HFFc6 (cell line): ENCODE results near the gene FAM162A. TPM values are rescaled to one million over a fixed set of nuclear protein-coding genes. Genes with fewer than 3 reads are reported as not detected.

Experiments
- DNase-seq: peaks from one replicate; pipeline ENCODE4 v3.0.0-alpha.2; 2018
- H3K27ac Mint-ChIP-seq: 2 replicates; pipeline ENCODE4 v1.8.0; 2020; ENCODE audit warnings: mild to moderate bottlenecking, mixed read lengths
- H3K27me3 Mint-ChIP-seq: 2 replicates; pipeline ENCODE4 v1.8.0; 2021; ENCODE audit warnings: mild to moderate bottlenecking, moderate library complexity, mixed read lengths; ENCODE audit not compliant: insufficient read depth
- H3K36me3 Mint-ChIP-seq: 2 replicates; pipeline ENCODE4 v1.8.0; 2021; ENCODE audit warnings: low read depth, mixed read lengths
- H3K4me1 Mint-ChIP-seq: 2 replicates; pipeline ENCODE4 v1.8.0; 2020; ENCODE audit warnings: low read depth, mixed read lengths
- H3K4me3 Mint-ChIP-seq: 2 replicates; pipeline ENCODE4 v1.8.0; 2020; ENCODE audit warnings: mild to moderate bottlenecking, moderate library complexity, mixed read lengths
- H3K9me3 Mint-ChIP-seq: 2 replicates; pipeline ENCODE4 v1.8.0; 2020; ENCODE audit warnings: mild to moderate bottlenecking, mixed read lengths
- long read RNA-seq: library from polyadenylated mRNA; unstranded; transcript quantifications from one replicate; pipeline ENCODE4 v2.0.0, GENCODE V29; 2019
- total RNA-seq, 6 experiments: library from RNA; stranded (reverse); fragmentation: NEBNext Ultra II Directional; extraction: Animal tissue kit (Norgen Biotek cat#: 25700); gene quantifications; 2 replicates in 1 of 6; 3 replicates in 5 of 6; pipeline ENCODE4 v1.2.3, GENCODE V29; 2021
- TF ChIP-seq, protein P1 (sequence below): fragments of 200-600 bp; sonication (generic); IDR thresholded peaks from 2 replicates; pipeline ENCODE4 v1.5.0; 2021; ENCODE audit warnings: antibody characterized with exemption, mild to moderate bottlenecking

FAM162A gene, protein sequence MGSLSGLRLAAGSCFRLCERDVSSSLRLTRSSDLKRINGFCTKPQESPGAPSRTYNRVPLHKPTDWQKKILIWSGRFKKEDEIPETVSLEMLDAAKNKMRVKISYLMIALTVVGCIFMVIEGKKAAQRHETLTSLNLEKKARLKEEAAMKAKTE
- 10 to 100 TPM; 28.4 to 37.5 (median 31.5) TPM for total RNA-seq
- long read RNA-seq, transcript FAM162A-203 (5 exons, 3,052 nt), result major isoform, 61 of 67 reads
- long read RNA-seq, partial matches to known transcripts, result 2 of 67 reads
- long read RNA-seq, other reads (novel, unspliced or antisense), result 1 of 67 reads

DNA sequence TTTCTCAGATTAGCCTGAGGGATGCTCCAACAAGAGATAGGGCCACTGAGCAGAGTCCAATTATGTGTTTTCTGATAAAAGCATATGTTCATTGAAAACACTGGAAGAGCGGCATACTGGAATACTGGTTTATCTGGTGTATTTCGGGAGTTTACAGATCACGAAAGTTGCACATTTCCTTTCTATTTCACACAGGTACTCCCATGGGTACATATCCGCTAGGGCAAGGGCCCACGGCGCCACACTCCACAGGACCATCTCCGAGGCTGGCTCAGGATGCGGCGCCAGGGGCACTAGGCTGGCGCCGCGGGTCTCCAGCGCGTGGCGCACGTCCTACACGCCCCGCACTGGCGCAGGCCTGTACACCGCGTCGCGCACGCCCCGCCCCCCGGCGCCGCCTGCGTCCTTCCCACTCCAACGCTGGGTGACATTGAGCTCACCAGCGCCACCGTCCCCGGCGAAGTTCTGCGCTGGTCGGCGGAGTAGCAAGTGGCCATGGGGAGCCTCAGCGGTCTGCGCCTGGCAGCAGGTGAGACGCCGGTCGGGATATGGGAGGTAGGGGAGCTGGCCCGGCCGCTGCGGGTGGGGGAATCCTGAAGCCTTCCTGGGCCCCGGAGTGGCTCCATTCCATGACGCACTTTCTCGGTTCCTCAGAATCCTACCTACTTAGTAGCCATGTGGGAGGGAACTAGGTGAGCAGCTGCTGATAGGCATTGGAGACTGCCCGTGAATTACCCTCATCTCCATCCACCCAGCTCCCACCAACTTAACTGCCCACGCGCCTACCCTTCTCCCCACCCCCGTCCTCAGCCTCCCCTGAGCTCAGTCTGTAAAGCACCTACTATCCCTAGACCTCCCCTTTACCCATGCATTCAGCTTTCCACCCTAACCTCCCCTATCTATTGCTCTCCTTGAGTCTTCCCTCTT lies at the start of gene FAM162A:
FAM162A (plus strand) TSS at position 412 of the 927 bp plus-strand sequence; CDS start at position 496, 84 bp downstream.
- peak; percentile 78 for DNase-seq
- Mint-ChIP-seq H3K27ac (peak within 1 kb of the TSS; percentile 90), H3K4me3 (peak within 1 kb of the TSS; percentile 94), H3K4me1 (peaks cover 33% of the 10 kb centered on the region), H3K36me3 (peaks cover 4% of the 10 kb centered on the region; the same call in 1 of the 2 replicates), H3K9me3 (no peaks in the 10 kb centered on the region), H3K27me3 (no peaks in the 10 kb centered on the region)
- TF ChIP-seq, protein P1, sequence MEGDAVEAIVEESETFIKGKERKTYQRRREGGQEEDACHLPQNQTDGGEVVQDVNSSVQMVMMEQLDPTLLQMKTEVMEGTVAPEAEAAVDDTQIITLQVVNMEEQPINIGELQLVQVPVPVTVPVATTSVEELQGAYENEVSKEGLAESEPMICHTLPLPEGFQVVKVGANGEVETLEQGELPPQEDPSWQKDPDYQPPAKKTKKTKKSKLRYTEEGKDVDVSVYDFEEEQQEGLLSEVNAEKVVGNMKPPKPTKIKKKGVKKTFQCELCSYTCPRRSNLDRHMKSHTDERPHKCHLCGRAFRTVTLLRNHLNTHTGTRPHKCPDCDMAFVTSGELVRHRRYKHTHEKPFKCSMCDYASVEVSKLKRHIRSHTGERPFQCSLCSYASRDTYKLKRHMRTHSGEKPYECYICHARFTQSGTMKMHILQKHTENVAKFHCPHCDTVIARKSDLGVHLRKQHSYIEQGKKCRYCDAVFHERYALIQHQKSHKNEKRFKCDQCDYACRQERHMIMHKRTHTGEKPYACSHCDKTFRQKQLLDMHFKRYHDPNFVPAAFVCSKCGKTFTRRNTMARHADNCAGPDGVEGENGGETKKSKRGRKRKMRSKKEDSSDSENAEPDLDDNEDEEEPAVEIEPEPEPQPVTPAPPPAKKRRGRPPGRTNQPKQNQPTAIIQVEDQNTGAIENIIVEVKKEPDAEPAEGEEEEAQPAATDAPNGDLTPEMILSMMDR, result peak; percentile 78

DNA sequence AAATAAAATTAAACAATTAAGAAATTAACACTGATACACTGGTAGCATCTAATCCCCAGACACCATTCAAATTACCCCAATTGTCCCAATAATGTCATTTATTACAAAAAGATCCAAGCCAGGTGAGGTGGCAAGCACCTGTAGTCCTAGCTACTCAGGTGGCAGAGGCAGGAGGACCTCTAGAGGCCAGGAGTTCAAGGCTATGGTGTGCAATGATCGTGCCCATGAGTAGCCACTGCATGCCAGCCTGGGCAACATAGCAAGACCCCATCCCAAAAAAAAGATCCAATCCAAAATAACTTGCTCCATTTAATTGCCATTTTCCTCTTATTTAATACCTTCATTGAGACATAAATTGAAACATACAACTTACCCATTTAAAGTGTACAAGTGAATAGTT lies 41.2 kb upstream of the FAM162A start:
- no peaks in the 10 kb centered on the region for H3K4me1 Mint-ChIP-seq
- no peak overlapping the region for H3K27ac Mint-ChIP-seq
- peaks cover 13% of the 10 kb centered on the region for H3K9me3 Mint-ChIP-seq
- H3K4me3 Mint-ChIP-seq, result no peak overlapping the region
- no peak for DNase-seq
- TF ChIP-seq, protein P1, result no peak
- H3K36me3 Mint-ChIP-seq, result peaks cover 9% of the 10 kb centered on the region
- peaks cover 3% of the 10 kb centered on the region for H3K27me3 Mint-ChIP-seq

DNA sequence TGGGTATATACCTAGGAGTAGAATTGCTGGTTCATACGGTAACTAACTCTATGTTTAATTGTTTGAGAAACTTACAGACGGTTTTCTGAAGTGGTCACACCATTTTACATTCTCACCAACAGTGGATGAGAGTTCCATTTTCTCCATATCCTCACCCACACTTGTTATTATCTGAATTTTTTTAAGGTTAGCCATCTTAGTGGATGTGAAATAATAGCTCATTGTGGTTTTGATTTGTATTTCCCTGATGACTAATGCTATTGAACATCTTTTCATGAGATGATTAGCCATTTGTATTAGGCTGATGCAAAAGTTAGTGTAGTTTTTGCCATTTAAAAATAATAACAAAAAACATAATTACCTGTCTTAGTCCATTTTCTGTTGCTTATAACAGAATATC lies 40.3 kb upstream of the FAM162A start:
- Mint-ChIP-seq H3K9me3 (peaks cover 17% of the 10 kb centered on the region), H3K27me3 (peaks cover 7% of the 10 kb centered on the region), H3K4me3 (no peak overlapping the region), H3K4me1 (no peaks in the 10 kb centered on the region), H3K27ac (no peak overlapping the region), H3K36me3 (peaks cover 12% of the 10 kb centered on the region)
- no peak for DNase-seq
- TF ChIP-seq, protein P1, result no peak

DNA sequence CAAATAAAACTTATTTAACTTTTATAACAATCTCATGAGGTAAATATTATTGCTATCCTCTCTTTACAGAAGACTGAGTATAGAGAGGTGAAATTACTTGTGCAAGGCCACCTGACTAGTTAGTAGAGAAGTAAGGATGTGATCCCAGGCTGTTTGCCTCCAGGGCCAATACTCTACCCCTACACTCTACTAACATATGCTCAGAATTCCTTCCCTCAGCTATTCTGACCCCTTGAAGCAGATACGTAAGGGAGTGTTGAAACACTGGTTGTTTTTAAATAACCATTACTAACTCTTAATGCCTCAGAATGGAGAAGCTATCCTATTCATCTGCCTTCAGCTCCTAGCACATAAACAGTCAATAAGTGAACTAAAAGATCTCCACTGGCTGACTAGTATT lies 34.8 kb upstream of the FAM162A start:
- Mint-ChIP-seq H3K4me3 (no peak overlapping the region), H3K27me3 (peaks cover 5% of the 10 kb centered on the region), H3K27ac (no peak overlapping the region), H3K9me3 (peaks cover 7% of the 10 kb centered on the region), H3K36me3 (peaks cover 4% of the 10 kb centered on the region; the same call in 1 of the 2 replicates), H3K4me1 (no peaks in the 10 kb centered on the region)
- TF ChIP-seq, protein P1, result no peak
- DNase-seq, result no peak

DNA sequence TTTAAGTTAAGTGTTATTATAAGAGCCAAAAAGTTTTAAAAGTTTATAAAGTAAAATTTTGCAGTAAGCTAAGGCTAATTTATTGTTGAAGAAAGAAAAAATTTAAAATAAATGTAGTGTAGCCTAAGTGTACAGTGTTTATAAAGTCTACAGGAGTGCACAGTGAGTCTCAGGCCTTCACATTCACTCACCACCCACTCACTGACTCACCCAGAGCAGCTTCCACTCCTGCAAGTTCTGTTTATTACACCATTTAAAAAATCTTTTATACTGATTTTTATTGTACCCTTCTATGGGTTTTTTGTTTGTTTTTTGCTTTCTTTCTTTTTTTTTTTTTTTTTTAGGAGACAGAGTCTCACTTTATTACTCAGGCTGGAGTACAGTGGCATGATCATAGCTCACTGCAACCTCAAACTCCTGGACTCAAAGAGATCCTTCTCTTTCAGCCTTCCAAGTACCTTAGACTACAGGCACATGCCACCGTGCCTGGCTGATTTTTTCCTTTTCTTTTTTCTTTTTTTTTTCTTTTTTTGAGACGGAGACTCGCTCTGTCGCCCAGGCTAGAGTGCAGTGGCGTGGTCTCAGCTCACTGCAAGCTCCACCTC lies 33.1 kb upstream of the FAM162A start:
- H3K9me3 Mint-ChIP-seq, result peaks cover 7% of the 10 kb centered on the region
- no peak overlapping the region for H3K4me3 Mint-ChIP-seq
- peaks cover 5% of the 10 kb centered on the region for H3K27me3 Mint-ChIP-seq
- H3K4me1 Mint-ChIP-seq, result no peaks in the 10 kb centered on the region
- peak; percentile 12 for DNase-seq
- TF ChIP-seq, protein P1, result no peak
- H3K36me3 Mint-ChIP-seq, result peaks cover 4% of the 10 kb centered on the region; the same call in 1 of the 2 replicates
- no peak overlapping the region for H3K27ac Mint-ChIP-seq
